ENCODE measurements around the gene CFAP126. TPM values are rescaled to one million over a fixed set of nuclear protein-coding genes. Genes with fewer than 3 reads are reported as not detected.
A peak's percentile ranks its signal among the peaks of the same experiment; 100 is the strongest.
"Not testable (repeated sequence)": the region's sequence is repeated elsewhere in the genome, so short reads cannot be mapped to it uniquely, and the experiment has no call there.

Gene CFAP126
- total RNA-seq, 1 experiment from 2014 or later = not detected

DNA sequence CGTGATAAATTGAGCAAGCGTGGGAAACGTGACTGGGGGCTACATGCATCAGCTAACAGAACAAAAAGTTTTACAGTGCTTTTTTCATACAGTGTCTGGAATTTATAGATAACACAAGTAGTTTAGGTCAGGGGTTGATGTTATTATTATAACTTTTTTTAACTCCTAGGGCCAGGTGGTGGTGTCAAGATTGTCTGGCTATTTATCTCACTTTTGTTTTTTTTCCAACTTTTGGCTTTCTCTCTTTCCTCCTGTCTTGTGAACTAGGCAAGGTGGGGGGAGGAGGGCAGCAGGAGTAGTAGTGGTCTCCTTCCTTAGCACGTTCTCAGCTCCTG lies 42.9 kb upstream of the CFAP126 start:
- not testable (repeated sequence) for H4K91ac ChIP-seq (ENCODE audit: insufficient read length, low read depth, low read length); H3K23ac ChIP-seq (ENCODE audit: insufficient read length, low read depth, low read length); H3K4ac ChIP-seq (ENCODE audit: low read depth, low read length); H4K5ac ChIP-seq (ENCODE audit: insufficient read length, low read depth, low read length); H3K79me1 ChIP-seq (ENCODE audit: insufficient read depth, low read depth, low read length, poor library complexity, severe bottlenecking); H2AFZ ChIP-seq (ENCODE audit: low read length); H3K9me3 Mint-ChIP-seq; H4K8ac ChIP-seq (replicated peaks; ENCODE audit: insufficient read length, low read depth, low read length); DNase-seq; H3K27me3 ChIP-seq (ENCODE audit: insufficient read depth, low read length); H2BK20ac ChIP-seq (ENCODE audit: low read depth, low read length, poor library complexity, severe bottlenecking); H3K18ac ChIP-seq (ENCODE audit: insufficient read length, low read depth, low read length); H3K56ac ChIP-seq (ENCODE audit: insufficient read length, low read depth, low read length); H2AK5ac ChIP-seq (ENCODE audit: insufficient read length, low read length); H3K4me1 ChIP-seq (ENCODE audit: insufficient read depth, low read length); H3T11ph ChIP-seq (ENCODE audit: low read length); H3K9me3 ChIP-seq (ENCODE audit: control insufficient read depth, low read depth, low read length); H3K14ac ChIP-seq (ENCODE audit: insufficient read depth, low read length); H3K23me2 ChIP-seq (ENCODE audit: insufficient read length, low read depth, low read length, poor library complexity, severe bottlenecking); H3K79me2 ChIP-seq (ENCODE audit: insufficient read depth, low read length); H3K9ac ChIP-seq (ENCODE audit: extremely low read depth, insufficient read length, low read length); H2BK12ac ChIP-seq (ENCODE audit: insufficient read length, low read depth, low read length); H3K36me3 Mint-ChIP-seq (ENCODE audit: insufficient read depth in 1 of 3, low read depth in 3 of 3); H3K27me3 Mint-ChIP-seq (ENCODE audit: low read depth); H4K20me1 ChIP-seq (ENCODE audit: control insufficient read depth, insufficient read depth, insufficient read length); H2BK15ac ChIP-seq (ENCODE audit: low read depth, low read length); H3K4me3 Mint-ChIP-seq; H3K27ac ChIP-seq (ENCODE audit: insufficient read length, low read depth, low read length); H2BK5ac ChIP-seq (ENCODE audit: insufficient read length, low read length); H3K4me2 ChIP-seq (ENCODE audit: insufficient read depth, insufficient read length, low read length); H2BK120ac ChIP-seq (ENCODE audit: low read depth, low read length, poor library complexity, severe bottlenecking)
- peak overlapping the region in 1 of 3 experiments; percentile 23; a peak in 1 of 7 replicates for H3K27ac Mint-ChIP-seq
- H3K4me1 Mint-ChIP-seq = peaks cover 29 to 32% of the 10 kb centered on the region in 2 experiments
- WGBS (ENCODE audit: extremely low coverage, insufficient read length, low lambda C conversion rate) = no CpG with 5 or more reads among the region's 4 CpGs

DNA sequence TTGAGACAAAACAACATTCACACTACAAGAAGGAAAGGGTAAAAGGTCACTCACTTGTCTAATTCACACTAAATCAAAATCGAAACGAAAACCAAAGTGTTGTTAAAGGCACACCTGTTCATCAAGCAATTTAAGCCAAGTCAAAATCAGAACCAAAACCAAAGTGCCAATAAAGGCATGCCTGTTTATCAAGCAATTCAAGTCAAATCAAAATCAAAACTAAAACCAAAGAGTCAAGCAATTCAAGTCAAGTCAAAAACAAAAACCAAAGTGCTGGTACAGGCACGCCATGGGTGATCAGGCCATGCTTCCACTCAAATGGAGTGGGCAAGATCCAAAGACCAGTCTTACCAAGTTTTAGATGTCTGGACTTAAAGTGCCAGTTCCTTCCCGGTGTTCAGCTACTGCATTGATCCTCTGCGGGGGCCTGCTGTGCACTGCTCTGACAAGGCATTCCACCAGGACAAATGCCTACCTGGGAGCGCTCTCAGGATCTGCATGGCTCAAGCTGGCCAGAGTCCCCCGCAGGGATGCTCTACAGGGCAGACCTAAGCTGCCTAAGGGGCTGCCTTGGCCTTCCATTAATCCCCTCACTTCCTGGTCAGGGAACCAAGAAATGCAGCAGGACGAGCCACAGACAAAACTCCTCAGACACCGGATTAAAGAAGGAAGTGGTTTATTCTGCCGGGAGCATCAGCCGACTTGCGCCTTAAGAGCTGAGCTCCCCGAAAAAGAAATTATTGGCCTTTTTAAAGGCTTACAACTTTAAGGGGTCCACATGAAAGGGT lies 42.4 kb upstream of the CFAP126 start:
- H4K8ac ChIP-seq (replicated peaks; ENCODE audit: insufficient read length, low read depth, low read length); H4K5ac ChIP-seq (ENCODE audit: insufficient read length, low read depth, low read length); H2BK15ac ChIP-seq (ENCODE audit: low read depth, low read length); H3K23ac ChIP-seq (ENCODE audit: insufficient read length, low read depth, low read length); H3K9ac ChIP-seq (ENCODE audit: extremely low read depth, insufficient read length, low read length); H3K9me3 ChIP-seq (ENCODE audit: control insufficient read depth, low read depth, low read length); H4K20me1 ChIP-seq (ENCODE audit: control insufficient read depth, insufficient read depth, insufficient read length); H3K79me2 ChIP-seq (ENCODE audit: insufficient read depth, low read length); H3K23me2 ChIP-seq (ENCODE audit: insufficient read length, low read depth, low read length, poor library complexity, severe bottlenecking); H2AK5ac ChIP-seq (ENCODE audit: insufficient read length, low read length); H3K36me3 Mint-ChIP-seq (ENCODE audit: insufficient read depth in 1 of 3, low read depth in 3 of 3); H3K27me3 ChIP-seq (ENCODE audit: insufficient read depth, low read length); H2BK12ac ChIP-seq (ENCODE audit: insufficient read length, low read depth, low read length); H3K14ac ChIP-seq (ENCODE audit: insufficient read depth, low read length); H3K18ac ChIP-seq (ENCODE audit: insufficient read length, low read depth, low read length); H3K4ac ChIP-seq (ENCODE audit: low read depth, low read length); H3T11ph ChIP-seq (ENCODE audit: low read length); H2BK5ac ChIP-seq (ENCODE audit: insufficient read length, low read length); H3K27ac ChIP-seq (ENCODE audit: insufficient read length, low read depth, low read length); H3K4me1 ChIP-seq (ENCODE audit: insufficient read depth, low read length); H4K91ac ChIP-seq (ENCODE audit: insufficient read length, low read depth, low read length); H2BK120ac ChIP-seq (ENCODE audit: low read depth, low read length, poor library complexity, severe bottlenecking); H3K79me1 ChIP-seq (ENCODE audit: insufficient read depth, low read depth, low read length, poor library complexity, severe bottlenecking); H3K27me3 Mint-ChIP-seq (ENCODE audit: low read depth); H2AFZ ChIP-seq (ENCODE audit: low read length); H3K4me2 ChIP-seq (ENCODE audit: insufficient read depth, insufficient read length, low read length); H3K9me3 Mint-ChIP-seq; H3K4me3 Mint-ChIP-seq; H3K56ac ChIP-seq (ENCODE audit: insufficient read length, low read depth, low read length); H2BK20ac ChIP-seq (ENCODE audit: low read depth, low read length, poor library complexity, severe bottlenecking): not testable (repeated sequence)
- Mint-ChIP-seq H3K4me1 (peaks cover 29 to 32% of the 10 kb centered on the region in 2 experiments), H3K27ac (peak overlapping the region in 1 of 3 experiments; percentile 24; a peak in 1 of 7 replicates)
- peak; percentile 40 for DNase-seq
- no CpG with 5 or more reads among the region's 13 CpGs for WGBS (ENCODE audit: extremely low coverage, insufficient read length, low lambda C conversion rate)

Measured in H9 (cell line).